K562 (cell line): Measurements from ENCODE around the gene PLBD1. TPM values are rescaled to one million over a fixed set of nuclear protein-coding genes. Genes with fewer than 3 reads are reported as not detected.

ENCODE experiments used
- ATAC-seq: fragments of 200-7000 bp; cut with Tn5 transposase; 3 replicates; pipeline ENCODE4 v1.9.1; 2020; ENCODE audit warnings: moderate library complexity
- BruUV-seq: library from RNA; stranded (reverse); fragments of 400-500 nt; replicated peaks from 2 replicates; lab custom pipeline; 2021; lab: Mats Ljungman, UMichigan
- CTCF ChIA-PET: fragments of 300-600 bp; formaldehyde crosslinking; extraction: SDS; loops from one replicate; lab custom pipeline; 2021; ENCODE audit warnings: low intra/inter-chr PET ratio; lab: Yijun Ruan, JAX
- POLR2A ChIA-PET: fragments of 300-600, 350-650 bp; sonication (Branson Sonifier 250); formaldehyde crosslinking; extraction: SDS; loops from one replicate; lab custom pipeline; 2021; ENCODE audit warnings: antibody characterized with exemption, inconsistent platforms; lab: Yijun Ruan, JAX
- DNase-seq, 4 experiments: peaks; one replicate each; pipeline versions ENCODE4 v3.0.0 to v3.0.0-alpha.2; 2011 to 2018; ENCODE audit warnings: low spot score in 3 of 4, mixed read lengths in 3 of 4; ENCODE audit errors: extremely low read depth in 1 of 4
- FAIRE-seq: peaks from 2 replicates; lab custom pipeline; 2011; peaks lifted over from hg19 to GRCh38; lab: Jason Lieb, UNC
- H2AFZ ChIP-seq: 2 replicates; pipeline ENCODE4 v1.6.0; 2011; ENCODE audit warnings: low read depth, low read length, control low read depth, inconsistent platforms
- H3K27ac ChIP-seq: fragments of 200-600 bp; 3 replicates; pipeline ENCODE4 v1.8.0; 2011; ENCODE audit warnings: low read depth, mild to moderate bottlenecking, control low read depth, inconsistent platforms, low read length, moderate library complexity, mixed read lengths; ENCODE audit errors: extremely low read depth
- H3K27me3 ChIP-seq, 2 experiments: fragments of 300-600 bp in 1 of 2; 2 replicates in 1 of 2; 3 replicates in 1 of 2; pipeline versions ENCODE4 v1.6.0 to v1.8.0; 2011; ENCODE audit warnings: inconsistent platforms in 2 of 2, low read length in 2 of 2, mild to moderate bottlenecking in 1 of 2, mixed read lengths in 1 of 2, moderate library complexity in 1 of 2; ENCODE audit not compliant: control insufficient read depth in 2 of 2, insufficient read depth in 2 of 2
- H3K36me3 ChIP-seq: fragments of 300-600 bp; 3 replicates; pipeline ENCODE4 v1.8.0; 2011; ENCODE audit warnings: mild to moderate bottlenecking, low read length, inconsistent platforms; ENCODE audit not compliant: control insufficient read depth, insufficient read depth
- H3K4me1 ChIP-seq, 2 experiments: fragments of 200-600 bp in 1 of 2; replicated peaks in 1 of 2; 2 replicates in 1 of 2; 3 replicates in 1 of 2; pipeline versions ENCODE4 v1.5.1 to v1.8.0; 2011; ENCODE audit warnings: inconsistent platforms in 2 of 2, low read length in 2 of 2, mild to moderate bottlenecking in 1 of 2, mixed read lengths in 1 of 2, moderate library complexity in 1 of 2; ENCODE audit not compliant: control insufficient read depth in 2 of 2, insufficient read depth in 2 of 2
- H3K4me2 ChIP-seq: 2 replicates; pipeline ENCODE4 v1.6.1; 2011; ENCODE audit warnings: low read length, control low read depth, inconsistent platforms, mixed read lengths; ENCODE audit not compliant: insufficient read depth
- H3K4me3 ChIP-seq: fragments of 200-600 bp; sonication (generic), shearing (Covaris generic); 2 replicates; pipeline ENCODE4 v1.5.1; 2016; ENCODE audit warnings: control low read depth, inconsistent platforms
- H3K79me2 ChIP-seq: fragments of 200-600 bp; 3 replicates; pipeline ENCODE4 v1.8.0; 2011; ENCODE audit warnings: low read length, inconsistent platforms; ENCODE audit not compliant: control insufficient read depth, insufficient read depth
- H3K9ac ChIP-seq, 2 experiments: 2 replicates each; pipeline versions ENCODE4 v1.6.0 to v1.6.1; 2011; ENCODE audit warnings: low read depth in 2 of 2, low read length in 2 of 2, control low read depth in 1 of 2, inconsistent platforms in 1 of 2, mild to moderate bottlenecking in 1 of 2, mixed read lengths in 1 of 2; ENCODE audit not compliant: insufficient read depth in 1 of 2
- H3K9me1 ChIP-seq: one replicate; pipeline ENCODE4 v1.6.0; 2011; ENCODE audit warnings: inconsistent platforms, mild to moderate bottlenecking, low read length, moderate library complexity; ENCODE audit not compliant: control insufficient read depth, insufficient read depth
- H3K9me3 ChIP-seq: replicated peaks from 2 replicates; pipeline ENCODE4 v1.5.1; 2011; ENCODE audit warnings: low read depth, low read length, inconsistent platforms; ENCODE audit not compliant: control insufficient read depth, insufficient read depth
- H4K20me1 ChIP-seq: replicated peaks from 2 replicates; pipeline ENCODE4 v1.6.1; 2011; ENCODE audit warnings: low read length, inconsistent platforms, mixed read lengths; ENCODE audit not compliant: control insufficient read depth, insufficient read depth
- CREB1 ChIP-seq, 2 experiments: sonication (generic) in 1 of 2; formaldehyde crosslinking in 1 of 2; IDR thresholded peaks; 2 replicates each; pipeline versions ENCODE4 v1.6.1 to v1.8.0; 2012 to 2022; ENCODE audit warnings: inconsistent platforms in 1 of 2, mild to moderate bottlenecking in 1 of 2, missing genetic modification reagents in 1 of 2, moderate library complexity in 1 of 2
- HOXB6 ChIP-seq: fragments of 250-450 bp; sonication (Bioruptor Pico); IDR thresholded peaks from 2 replicates; pipeline ENCODE4 v1.5.1; 2022; ENCODE audit warnings: mild to moderate bottlenecking, borderline replicate concordance
- JUND ChIP-seq, 2 experiments: IDR thresholded peaks; 2 replicates in 1 of 2; 3 replicates in 1 of 2; pipeline ENCODE4 v1.6.1; 2011; ENCODE audit warnings: borderline replicate concordance in 2 of 2, low read depth in 2 of 2, low read length in 2 of 2, improper control_type of control experiment in 1 of 2, missing biosample characterization in 1 of 2, missing genetic modification characterization in 1 of 2, missing genetic modification reagents in 1 of 2
- KLF1 ChIP-seq: fragments of 450-650 bp; IDR thresholded peaks from 2 replicates; pipeline ENCODE4 v1.6.1; 2016; ENCODE audit warnings: missing genetic modification characterization, missing compliant biosample characterization
- MAFK ChIP-seq: IDR thresholded peaks from 2 replicates; pipeline ENCODE4 v1.6.1; 2011; ENCODE audit warnings: low read length, improper control_type of control experiment
- MAZ ChIP-seq, 2 experiments: fragments of 450-650 bp in 1 of 2; sonication (generic) in 1 of 2; formaldehyde crosslinking; IDR thresholded peaks in 1 of 2; conservative IDR thresholded peaks in 1 of 2; 2 replicates each; pipeline versions ENCODE4 v1.4.0 to v1.5.0; 2020; ENCODE audit warnings: mild to moderate bottlenecking in 1 of 2, missing genetic modification reagents in 1 of 2
- MBD1 ChIP-seq: fragments of 250-450 bp; sonication (Bioruptor Pico); IDR thresholded peaks from 2 replicates; pipeline ENCODE4 v1.8.0; 2022; ENCODE audit warnings: inconsistent platforms
- MCM2 ChIP-seq: fragments of 450-650 bp; IDR thresholded peaks from 2 replicates; pipeline ENCODE4 v1.6.1; 2017; ENCODE audit warnings: low read depth, mild to moderate bottlenecking
- MYBL2 ChIP-seq, 2 experiments: fragments of 450-650 bp in 1 of 2; sonication (generic) in 1 of 2; formaldehyde crosslinking in 1 of 2; IDR thresholded peaks; 2 replicates each; pipeline versions ENCODE4 v1.6.1 to v1.8.1; 2017 to 2022; ENCODE audit warnings: borderline replicate concordance in 1 of 2, inconsistent platforms in 1 of 2, low read depth in 1 of 2, mild to moderate bottlenecking in 1 of 2, missing genetic modification reagents in 1 of 2, moderate library complexity in 1 of 2
- POLR2H ChIP-seq: IDR thresholded peaks from 2 replicates; pipeline ENCODE4 v1.6.1; 2016; ENCODE audit warnings: missing genetic modification characterization, low read depth, mild to moderate bottlenecking, control low read depth, missing compliant biosample characterization, moderate library complexity
- PPARD ChIP-seq: fragments of 250-450 bp; sonication (Bioruptor Pico); IDR thresholded peaks from 2 replicates; pipeline ENCODE4 v1.8.0; 2022; ENCODE audit warnings: inconsistent platforms, mild to moderate bottlenecking, moderate library complexity
- PRDM10 ChIP-seq: fragments of 450-650 bp; IDR thresholded peaks from 2 replicates; pipeline ENCODE4 v1.6.1; 2018; ENCODE audit not compliant: partially characterized antibody
- RBBP5 ChIP-seq: fragments of 200-600 bp; sonication (generic); IDR thresholded peaks from 2 replicates; pipeline ENCODE4 v1.6.1; 2012; ENCODE audit warnings: borderline replicate concordance, mild to moderate bottlenecking, low read length, control low read depth, inconsistent platforms; ENCODE audit not compliant: insufficient read depth, poor library complexity, severe bottlenecking
- RBM22 ChIP-seq: fragments of 200-400 bp; formaldehyde crosslinking; IDR thresholded peaks from 2 replicates; pipeline ENCODE4 v1.6.1; 2018; ENCODE audit warnings: low read length, low read depth; ENCODE audit not compliant: poor library complexity, severe bottlenecking
- SP2 ChIP-seq: IDR thresholded peaks from 2 replicates; pipeline ENCODE4 v1.6.1; 2011; ENCODE audit warnings: mild to moderate bottlenecking, low read depth, low read length, moderate library complexity; ENCODE audit not compliant: poor library complexity, severe bottlenecking; ENCODE audit errors: extremely low read depth
- THRAP3 ChIP-seq: fragments of 450-650 bp; IDR thresholded peaks from 2 replicates; pipeline ENCODE4 v1.6.1; 2016; ENCODE audit warnings: mild to moderate bottlenecking, inconsistent platforms, borderline replicate concordance
- WGBS: fragments of 100-300 bp; shearing (Covaris generic); methylation state at CpG from one replicate; pipeline ENCODE4 v1.1.6; 2016; ENCODE audit warnings: low coverage, mixed read lengths; ENCODE audit not compliant: insufficient coverage; ENCODE audit errors: missing lambda C conversion rate; 5-methylcytosine and 5-hydroxymethylcytosine counted together
- in situ Hi-C: fragments of 300-500 bp; cut with MboI; formaldehyde crosslinking; loops from 4 replicates; pipeline ENCODE4 v1.15.0; 2018; ENCODE audit warnings: inconsistent platforms, mixed read lengths
- intact Hi-C: fragments of 100-400 bp; cut with micrococcal nuclease; formaldehyde crosslinking; loops from 2 replicates; pipeline ENCODE4 v1.14.2; 2022
- polyA plus RNA-seq, 8 experiments: library from polyadenylated mRNA; depleted of rRNA in 4 of 8; stranded (reverse) in 5 of 8; unstranded in 3 of 8; fragments of >200 nt; fragmentation: Nextera tagmentation in 2 of 8; fragmentation: Illumina TruSeq in 1 of 8; extraction: Ambion mirVana in 2 of 8; extraction: Trizol in 1 of 8; gene quantifications; 2 replicates each; pipeline versions ENCODE4 v1.2.1 to v1.2.3, GENCODE V29; 2011 to 2014; ENCODE audit warnings: inconsistent platforms in 1 of 8, missing spikeins in 1 of 8
- total RNA-seq, 7 experiments: library from RNA; depleted of rRNA in 6 of 7; stranded (reverse); fragments of >200 nt in 6 of 7; fragmentation: Illumina TruSeq in 2 of 7; extraction: Trizol in 2 of 7; gene quantifications; 2 replicates each; pipeline versions ENCODE4 v1.2.1 to v1.2.3, GENCODE V29; 2011 to 2021; ENCODE audit warnings: low replicate concordance in 1 of 7

PLBD1 gene
- total and polyA plus RNA-seq, 9 of the 15 experiments (the other 6 are each of a cell fraction or from before 2014, with no cell fraction given) = 7.1 to 37.0 (median 20.6) TPM

- Histone ChIP-seq H3K4me3 (no peak overlapping the region), H3K9me1 (no peaks in the 10 kb centered on the region), H3K79me2 (no peaks in the 10 kb centered on the region), H3K27me3 (no peaks in the 10 kb centered on the region), H3K4me1 (peaks cover 0 to 7% of the 10 kb centered on the region in 2 experiments; a peak in 2 of 5 replicates), H2AFZ (no peak overlapping the region; the same call in 1 of the 2 replicates), H3K9ac (no peak overlapping the region), H4K20me1 (no peaks in the 10 kb centered on the region), H3K27ac (no peak overlapping the region), H3K9me3 (no peaks in the 10 kb centered on the region), H3K4me2 (no peak overlapping the region), H3K36me3 (no peaks in the 10 kb centered on the region)
- in situ Hi-C loops = no loop called here
- FAIRE-seq (no peak), ATAC-seq (no peak; the same call in 2 of the 3 replicates), DNase-seq (no peak)
- ChIA-PET POLR2A (interaction anchor here (0.6 kb wide), 1 partner anchor 18 kb away, joined by 3 read pairs; no protein-coding TSS in a partner anchor), CTCF (no interaction called here)
- intact Hi-C loops = no loop called here
- WGBS = 13% methylated on average over 3 of the region's 3 CpGs
- no TSS peak for BruUV-seq
- TF ChIP-seq KLF1 (no peak), RBM22 (no peak), POLR2H (tag) (no peak), THRAP3 (no peak), MAFK (no peak), MAZ (CRISPR knock-in tag; conservative IDR thresholded peaks at IDR 0.05 in 1 of 2, IDR thresholded peaks at IDR 0.05 in 1 of 2) (no peak), MCM2 (no peak), MYBL2 (IDR thresholded peaks at IDR 0.05; ENCODE audit: low read depth) (no peak), MYBL2 (CRISPR knock-in tag; IDR thresholded peaks at IDR 0.05; ENCODE audit: borderline replicate concordance) (no peak), PPARD (no peak), JUND (IDR thresholded peaks at IDR 0.05; ENCODE audit: borderline replicate concordance, low read depth, low read length) (no peak), JUND (tag; IDR thresholded peaks at IDR 0.05; ENCODE audit: borderline replicate concordance, low read depth, low read length) (no peak), MBD1 (CRISPR knock-in tag) (no peak), SP2 (no peak), HOXB6 (CRISPR knock-in tag) (no peak), RBBP5 (no peak), CREB1 (IDR thresholded peaks at IDR 0.05) (no peak), CREB1 (CRISPR knock-in tag; IDR thresholded peaks at IDR 0.05) (no peak), PRDM10 (no peak)
These were observed 20.9 kb upstream of the PLBD1 start for GRCh38 chr12:14588571-14588970.
